Measurements from ENCODE around the gene SARDH.

SARDH gene

GRCh38 chr9:133661846-133662540 is 76.2 kb downstream of the SARDH start:
- no peak for DNase-seq

- no peak for DNase-seq
Measured at GRCh38 chr9:133659516-133659915, 78.6 kb downstream of the SARDH start.

- no peak for DNase-seq
Measured at GRCh38 chr9:133658442-133659431, 79.4 kb downstream of the SARDH start.

GRCh38 chr9:133657120-133657661 is 81.0 kb downstream of the SARDH start:
- peak; percentile 78 for DNase-seq

GRCh38 chr9:133656211-133657119 is 81.7 kb downstream of the SARDH start:
- no peak for DNase-seq

GRCh38 chr9:133655701-133656100 is 82.5 kb downstream of the SARDH start:
- no peak for DNase-seq

- DNase-seq = no peak
Measured at GRCh38 chr9:133654736-133655657, 83.2 kb downstream of the SARDH start.

GRCh38 chr9:133653638-133654037 is 84.5 kb downstream of the SARDH start:
- DNase-seq = no peak

- no peak for DNase-seq
Measured at GRCh38 chr9:133650026-133650425, 88.1 kb downstream of the SARDH start.

- no peak for DNase-seq
Measured at GRCh38 chr9:133649194-133649593, 89.0 kb downstream of the SARDH start.

GRCh38 chr9:133647765-133648469 is 90.2 kb downstream of the SARDH start:
- no peak for DNase-seq

GRCh38 chr9:133647148-133647547 is 91.0 kb downstream of the SARDH start:
- no peak for DNase-seq

GRCh38 chr9:133645021-133645765 is 93.0 kb downstream of the SARDH start:
- no peak for DNase-seq

GRCh38 chr9:133643978-133644760 is 94.0 kb downstream of the SARDH start:
- DNase-seq = no peak

GRCh38 chr9:133643362-133643755 is 94.8 kb downstream of the SARDH start:
- no peak for DNase-seq

- no peak for DNase-seq
Measured at GRCh38 chr9:133642708-133643361, 95.3 kb downstream of the SARDH start.

- DNase-seq = no peak
Measured at GRCh38 chr9:133641861-133642595, 96.1 kb downstream of the SARDH start.

- DNase-seq = no peak
Measured at GRCh38 chr9:133641396-133641655, 96.8 kb downstream of the SARDH start.

Data from NCI-H2029 treated with DMSO at 0.1 percent for 48 hours (cell line).